Keratinocyte (primary cell): ENCODE measurements around the gene TMEM200A. TPM values are rescaled to one million over a fixed set of nuclear protein-coding genes. Genes with fewer than 3 reads are reported as not detected.
A peak's percentile ranks its signal among the peaks of the same experiment; 100 is the strongest.

Experiments
- DNase-seq: peaks from one replicate; pipeline ENCODE4 v3.0.0-alpha.2; 2011; ENCODE audit warnings: low read depth, missing footprints, low spot score
- FAIRE-seq: peaks from 2 replicates; lab custom pipeline; 2011; peaks lifted over from hg19 to GRCh38; lab: Jason Lieb, UNC
- H2AFZ ChIP-seq: 2 replicates; pipeline ENCODE4 v1.6.0; 2012; ENCODE audit warnings: low read length, control low read depth, inconsistent platforms; ENCODE audit not compliant: control insufficient read depth
- H3K27ac ChIP-seq: 2 replicates; pipeline ENCODE4 v1.5.1; 2011; ENCODE audit warnings: low read length; ENCODE audit not compliant: control insufficient read depth, insufficient read depth
- H3K27me3 ChIP-seq: 3 replicates; pipeline ENCODE4 v1.6.0; 2011; ENCODE audit warnings: low read length; ENCODE audit not compliant: control insufficient read depth, insufficient read depth; ENCODE audit errors: extremely low read depth
- H3K36me3 ChIP-seq, 2 experiments: 2 replicates in 1 of 2; 3 replicates in 1 of 2; pipeline ENCODE4 v1.5.1; 2011; ENCODE audit warnings: low read length in 2 of 2, mild to moderate bottlenecking in 1 of 2; ENCODE audit not compliant: control insufficient read depth in 2 of 2, insufficient read depth in 2 of 2; ENCODE audit errors: extremely low read depth in 1 of 2
- H3K4me1 ChIP-seq: 3 replicates; pipeline ENCODE4 v1.5.1; 2011; ENCODE audit warnings: low read length; ENCODE audit not compliant: control insufficient read depth, insufficient read depth; ENCODE audit errors: extremely low read depth
- H3K4me2 ChIP-seq: 3 replicates; pipeline ENCODE4 v1.6.0; 2011; ENCODE audit warnings: low read depth, low read length; ENCODE audit not compliant: control insufficient read depth, insufficient read depth; ENCODE audit errors: extremely low read depth
- H3K4me3 ChIP-seq, 3 experiments: fragments of 200-600 bp in 1 of 3; sonication (generic) in 1 of 3; 2 replicates in 2 of 3; 3 replicates in 1 of 3; pipeline ENCODE4 v1.5.1; 2011 to 2016; ENCODE audit warnings: low read length in 3 of 3, mild to moderate bottlenecking in 3 of 3, control low read depth in 2 of 3, inconsistent platforms in 1 of 3, low read depth in 1 of 3, mixed read lengths in 1 of 3, mixed run types in 1 of 3, moderate library complexity in 1 of 3; ENCODE audit not compliant: control insufficient read depth in 2 of 3, insufficient read depth in 2 of 3; ENCODE audit errors: extremely low read depth in 1 of 3
- H3K79me2 ChIP-seq: 2 replicates; pipeline ENCODE4 v1.6.0; 2012; ENCODE audit warnings: low read length; ENCODE audit not compliant: control insufficient read depth, insufficient read depth
- H3K9ac ChIP-seq: 3 replicates; pipeline ENCODE4 v1.6.0; 2011; ENCODE audit warnings: low read length; ENCODE audit not compliant: control insufficient read depth, insufficient read depth; ENCODE audit errors: extremely low read depth
- H3K9me1 ChIP-seq: 3 replicates; pipeline ENCODE4 v1.6.0; 2011; ENCODE audit warnings: low read length; ENCODE audit not compliant: control insufficient read depth, insufficient read depth; ENCODE audit errors: extremely low read depth
- H3K9me3 ChIP-seq: 2 replicates; pipeline ENCODE4 v1.5.1; 2012; ENCODE audit warnings: low read depth, low read length; ENCODE audit not compliant: control insufficient read depth
- H4K20me1 ChIP-seq: 3 replicates; pipeline ENCODE4 v1.6.0; 2011; ENCODE audit warnings: low read length; ENCODE audit not compliant: control insufficient read depth, insufficient read depth; ENCODE audit errors: extremely low read depth
- CTCF ChIP-seq, 3 experiments: IDR thresholded peaks in 1 of 3; conservative IDR thresholded peaks in 1 of 3; optimal IDR thresholded peaks in 1 of 3; 2 replicates in 2 of 3; 3 replicates in 1 of 3; pipeline versions ENCODE3 to v1.5.1; 2011; ENCODE audit warnings: low read length in 3 of 3, mild to moderate bottlenecking in 3 of 3, moderate library complexity in 2 of 3, control low read depth in 1 of 3, inconsistent platforms in 1 of 3; ENCODE audit not compliant: insufficient read depth in 2 of 3; ENCODE audit errors: extremely low read depth in 1 of 3
- EZH2 ChIP-seq: IDR thresholded peaks from one replicate; pipeline ENCODE4 v1.6.1; 2012; ENCODE audit warnings: inconsistent platforms, mild to moderate bottlenecking, low read length, moderate library complexity
- dilution Hi-C: fragments of 300-500 bp; cut with MboI; formaldehyde crosslinking; loops from one replicate; pipeline ENCODE4 v1.7.0; 2020; ENCODE audit warnings: low sequenced_read_pairs; ENCODE audit not compliant: extremely low pct_ligation_motif_present
- polyA plus RNA-seq, 5 experiments: library from polyadenylated mRNA; depleted of rRNA in 3 of 5; stranded (reverse) in 3 of 5; stranded (forward) in 1 of 5; unstranded in 1 of 5; fragments of >200 nt; gene quantifications; 1 replicate in 1 of 5; 2 replicates in 3 of 5; 3 replicates in 1 of 5; pipeline versions ENCODE4 v1.2.1 to v1.2.3, GENCODE V29; 2011 to 2012; ENCODE audit warnings: missing spikeins in 2 of 5, low read depth in 1 of 5, low replicate concordance in 1 of 5

Gene TMEM200A
- polyA plus RNA-seq, 1 donor (not counting 4 experiments of a cell fraction or from before 2014, with no cell fraction given) = 80.4 TPM

GRCh38 chr6:130411481-130411880 lies 45.7 kb downstream of the TMEM200A start:
- Histone ChIP-seq H4K20me1 (no peaks in the 10 kb centered on the region), H3K9ac (no peak overlapping the region), H3K4me3 (no peak overlapping the region), H3K27me3 (no peaks in the 10 kb centered on the region), H3K4me1 (peaks cover 6% of the 10 kb centered on the region), H3K9me1 (no peaks in the 10 kb centered on the region), H3K36me3 (peaks cover 2 to 4% of the 10 kb centered on the region in 2 experiments), H3K79me2 (peaks cover 89% of the 10 kb centered on the region), H3K27ac (no peak overlapping the region), H2AFZ (no peak overlapping the region), H3K9me3 (no peaks in the 10 kb centered on the region), H3K4me2 (no peak overlapping the region)
- no peak for TF ChIP-seq CTCF (optimal IDR thresholded peaks at IDR 0.05 in 1 of 3, IDR thresholded peaks at IDR 0.05 in 1 of 3, conservative IDR thresholded peaks at IDR 0.05 in 1 of 3; ENCODE audit: extremely low read depth in 1 of 3, insufficient read depth in 2 of 3, low read length in 3 of 3)
- no peak for TF ChIP-seq EZH2
- FAIRE-seq (peak; percentile 77), DNase-seq (no peak)
- dilution Hi-C loops = no loop called here

GRCh38 chr6:130412556-130413290 lies 46.9 kb downstream of the TMEM200A start:
- H3K9ac ChIP-seq = no peak overlapping the region
- no peak for TF ChIP-seq EZH2
- no peak for TF ChIP-seq CTCF (optimal IDR thresholded peaks at IDR 0.05 in 1 of 3, IDR thresholded peaks at IDR 0.05 in 1 of 3, conservative IDR thresholded peaks at IDR 0.05 in 1 of 3; ENCODE audit: extremely low read depth in 1 of 3, insufficient read depth in 2 of 3, low read length in 3 of 3)
- H3K27ac ChIP-seq = no peak overlapping the region
- dilution Hi-C loops = no loop called here
- H4K20me1 ChIP-seq = no peaks in the 10 kb centered on the region
- H3K9me3 ChIP-seq = no peaks in the 10 kb centered on the region
- FAIRE-seq = peak; percentile 36
- H3K4me2 ChIP-seq = no peak overlapping the region
- H3K27me3 ChIP-seq = no peaks in the 10 kb centered on the region
- no peaks in the 10 kb centered on the region for H3K9me1 ChIP-seq
- peaks cover 2 to 4% of the 10 kb centered on the region in 2 experiments for H3K36me3 ChIP-seq
- peaks cover 7% of the 10 kb centered on the region for H3K4me1 ChIP-seq
- H2AFZ ChIP-seq = no peak overlapping the region
- peaks cover 84% of the 10 kb centered on the region for H3K79me2 ChIP-seq
- DNase-seq = no peak
- H3K4me3 ChIP-seq = no peak overlapping the region
